GM12892 (cell line): ENCODE data around the gene CHRNA7.

ENCODE experiments used
- POLR2A ChIP-seq: IDR thresholded peaks from 2 replicates; pipeline ENCODE4 v1.6.1; 2011; ENCODE audit warnings: low read depth, low read length, control low read depth
- POLR2AphosphoS5 ChIP-seq: IDR thresholded peaks from 2 replicates; pipeline ENCODE4 v1.6.1; 2011; ENCODE audit warnings: low read depth, low read length, control low read depth

- TF ChIP-seq POLR2AphosphoS5: no peak
- TF ChIP-seq POLR2A: no peak
Measured at GRCh38 chr15:32060706-32061105, 30.4 kb downstream of the CHRNA7 start.
